CD4-positive, alpha-beta T cell treated with Interleukin-15 for 4 hours (primary cell): Measurements from ENCODE around the gene CATSPERB.
"Not testable (repeated sequence)": the region's sequence is repeated elsewhere in the genome, so short reads cannot be mapped to it uniquely, and the experiment has no call there.

ENCODE experiments used
- DNase-seq: peaks from one replicate; pipeline ENCODE4 v3.0.0-alpha.2; 2020; ENCODE audit warnings: low spot score

CATSPERB gene, protein sequence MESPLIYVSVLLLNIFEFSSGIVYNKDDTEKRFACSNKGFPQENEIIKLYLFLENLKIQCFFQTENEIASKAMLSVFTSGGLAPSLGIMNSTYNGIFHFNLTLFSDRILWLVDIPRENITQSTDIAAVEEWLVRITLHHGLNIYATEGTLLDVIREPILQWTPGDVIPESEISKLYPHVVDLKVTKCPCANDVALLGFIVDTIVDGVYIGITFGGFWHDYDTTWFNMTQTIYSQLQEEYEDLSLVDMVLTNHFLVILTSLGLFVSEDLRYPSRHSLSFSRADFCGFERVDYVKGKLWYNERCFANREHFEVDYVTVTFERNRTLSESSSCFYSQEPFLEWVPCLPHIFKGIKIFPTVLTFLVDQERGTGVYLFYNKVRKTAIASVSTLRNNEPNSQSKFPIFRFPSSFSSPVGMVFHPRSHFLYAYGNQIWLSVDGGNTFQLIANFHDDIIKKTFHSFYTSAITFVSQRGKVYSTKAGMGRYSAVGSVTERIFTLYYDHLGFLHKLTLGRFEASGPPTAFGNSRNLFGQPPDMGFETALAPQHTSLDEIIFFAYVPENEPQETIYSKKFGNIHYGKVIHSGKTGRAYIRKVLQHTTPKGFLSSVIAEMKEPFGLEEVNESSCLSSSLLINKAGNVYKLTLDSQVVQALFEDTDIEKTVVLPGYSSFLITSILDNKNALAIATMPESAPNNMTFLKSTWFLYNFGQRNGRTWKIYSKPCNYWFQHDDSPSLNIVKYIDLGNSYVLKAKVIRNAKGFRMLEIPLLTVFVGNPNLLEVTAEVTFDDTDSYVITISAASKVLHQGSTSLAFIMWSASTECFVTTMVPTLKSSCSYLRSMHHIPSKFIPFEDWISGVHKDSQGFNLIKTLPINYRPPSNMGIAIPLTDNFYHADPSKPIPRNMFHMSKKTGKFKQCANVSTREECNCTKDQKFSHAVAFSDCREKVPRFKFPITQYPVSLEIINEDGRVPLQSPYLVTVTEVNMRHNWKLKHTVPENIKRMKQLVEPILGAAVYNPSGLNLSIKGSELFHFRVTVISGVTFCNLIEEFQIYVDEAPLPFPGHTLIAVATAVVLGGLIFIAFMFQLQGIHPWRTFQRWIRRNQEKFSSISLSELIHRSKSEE

GRCh38 chr14:91731986-91732385, at the start of gene CATSPERB:
Gene CATSPERB (minus strand): TSS chr14:91732086. CDS start chr14:91729479, 2,607 bp downstream.
- no peak for DNase-seq

DNA sequence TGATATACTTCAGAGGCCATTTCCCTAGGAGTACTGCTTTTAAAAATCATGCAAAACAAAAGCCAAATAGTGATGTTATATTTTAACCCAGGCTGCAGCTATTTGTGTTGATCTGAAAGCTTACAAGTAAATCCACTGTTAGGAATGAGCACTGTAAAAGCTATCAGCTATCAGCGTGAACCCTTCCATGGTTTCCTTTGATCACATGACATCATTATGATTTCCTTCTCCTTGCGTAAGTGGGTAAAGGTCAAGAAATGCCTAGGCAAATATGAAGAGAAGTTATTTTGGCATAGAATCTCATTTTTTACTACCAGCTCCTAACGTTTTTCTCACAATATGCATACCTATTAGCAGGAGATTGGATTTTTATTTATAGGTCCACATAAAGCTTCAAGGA, 48.6 kb upstream of the CATSPERB start:
- DNase-seq, result no peak

- no peak for DNase-seq
These were observed 46.3 kb upstream of the CATSPERB start for GRCh38 chr14:91778217-91778616.

DNA sequence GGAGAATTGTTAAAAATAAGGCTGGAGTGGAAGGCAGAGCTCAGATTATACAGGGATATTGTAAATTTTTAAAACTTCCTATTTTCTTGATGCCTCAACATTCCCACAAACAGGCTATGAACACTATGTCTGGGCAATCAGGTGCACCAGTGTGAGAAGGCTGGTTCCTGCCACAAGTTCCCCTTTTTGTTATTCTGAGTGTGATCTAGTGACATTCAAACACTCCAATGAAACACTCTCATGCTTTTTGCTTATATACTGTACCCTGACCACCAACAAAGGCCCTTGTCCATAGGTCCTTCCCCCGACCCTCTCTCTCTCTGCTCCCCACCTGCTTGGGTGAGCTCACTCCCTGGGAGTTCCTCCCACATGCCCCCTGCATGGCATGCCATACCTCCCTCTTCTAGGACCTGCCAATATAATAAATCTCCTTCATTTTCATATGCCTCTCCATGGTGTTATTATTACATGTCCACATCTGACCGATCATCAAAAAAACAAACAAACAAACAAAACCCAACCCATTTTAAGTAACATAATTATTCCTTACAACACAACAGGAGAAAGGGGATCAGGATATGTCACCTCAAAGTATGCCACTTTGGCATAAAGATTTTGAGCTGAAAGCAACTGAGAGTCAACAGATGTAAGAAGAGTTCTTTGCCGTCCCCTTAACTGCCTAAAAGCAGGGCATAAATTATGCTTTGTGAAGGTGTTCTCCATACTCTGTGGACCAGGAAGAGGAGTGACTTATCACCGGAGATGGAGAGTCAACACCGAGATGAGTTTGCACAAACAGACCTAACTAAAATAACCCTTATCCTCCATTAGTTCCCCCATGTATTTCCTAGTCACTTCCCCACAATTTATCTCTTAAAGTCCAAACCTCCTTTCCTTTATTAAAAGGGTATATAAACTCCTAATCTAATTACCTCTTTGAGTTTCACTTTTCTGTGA, 42.5 kb upstream of the CATSPERB start:
- no peak for DNase-seq

DNA sequence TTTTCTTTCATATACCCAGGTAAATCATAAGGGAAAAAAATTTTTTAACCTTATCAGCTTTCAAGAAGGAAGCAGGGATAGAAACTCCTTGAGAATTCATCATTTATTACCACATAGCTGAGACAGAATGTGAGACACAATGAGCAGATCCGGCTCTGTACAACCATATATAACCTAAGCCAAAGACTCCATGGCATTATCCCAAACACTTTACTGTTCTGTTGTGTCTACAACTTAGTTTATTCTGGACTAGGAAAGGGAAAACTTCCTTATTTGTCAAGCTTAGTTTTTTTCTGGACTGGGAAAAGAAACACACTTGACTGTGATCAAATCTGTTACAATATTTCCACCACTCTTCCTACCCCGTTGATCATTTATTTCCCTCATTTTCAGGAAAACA, 38.3 kb upstream of the CATSPERB start:
- no peak for DNase-seq

DNA sequence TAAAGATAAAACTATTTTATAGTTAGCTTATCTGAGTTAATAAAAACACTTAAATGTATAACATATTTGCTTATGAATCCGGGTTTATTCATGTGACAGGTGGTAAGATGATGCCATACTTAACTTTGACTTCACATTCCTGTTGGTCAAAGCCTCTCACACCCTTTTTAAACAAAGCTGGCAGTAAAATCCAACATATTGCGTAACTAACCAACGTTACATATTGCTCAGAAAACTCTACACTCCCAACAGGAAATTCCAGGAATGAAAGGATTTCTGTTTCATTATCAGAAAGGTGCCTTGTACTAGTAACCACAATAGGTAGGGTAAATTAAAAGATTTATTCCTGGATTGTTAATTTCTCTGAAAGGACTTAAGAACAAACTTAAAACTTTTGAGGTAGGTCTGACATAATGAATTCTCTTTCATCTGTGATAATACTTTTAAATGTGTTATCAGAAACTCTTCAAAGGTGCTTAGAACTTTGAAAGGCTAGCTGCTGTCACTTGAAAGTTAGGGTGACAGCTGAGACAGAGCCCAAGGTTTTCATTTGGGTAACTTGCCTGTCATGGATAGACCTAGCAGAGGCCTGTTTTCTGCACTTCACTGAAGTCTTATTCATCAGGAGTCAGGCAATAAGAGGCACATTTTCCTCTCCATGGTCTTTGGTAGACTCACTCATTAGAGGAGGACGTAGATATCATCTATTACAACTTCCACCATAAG, 23.8 kb upstream of the CATSPERB start:
- no peak for DNase-seq

GRCh38 chr14:91754819-91755218, 22.9 kb upstream of the CATSPERB start:
- no peak for DNase-seq

- no peak for DNase-seq
These were observed 22.3 kb upstream of the CATSPERB start for GRCh38 chr14:91754185-91754584.

GRCh38 chr14:91753501-91754128, 21.7 kb upstream of the CATSPERB start:
- no peak for DNase-seq

GRCh38 chr14:91752961-91753360, 21.1 kb upstream of the CATSPERB start:
- DNase-seq, result no peak

GRCh38 chr14:91751719-91752118, 19.8 kb upstream of the CATSPERB start:
- no peak for DNase-seq

DNA sequence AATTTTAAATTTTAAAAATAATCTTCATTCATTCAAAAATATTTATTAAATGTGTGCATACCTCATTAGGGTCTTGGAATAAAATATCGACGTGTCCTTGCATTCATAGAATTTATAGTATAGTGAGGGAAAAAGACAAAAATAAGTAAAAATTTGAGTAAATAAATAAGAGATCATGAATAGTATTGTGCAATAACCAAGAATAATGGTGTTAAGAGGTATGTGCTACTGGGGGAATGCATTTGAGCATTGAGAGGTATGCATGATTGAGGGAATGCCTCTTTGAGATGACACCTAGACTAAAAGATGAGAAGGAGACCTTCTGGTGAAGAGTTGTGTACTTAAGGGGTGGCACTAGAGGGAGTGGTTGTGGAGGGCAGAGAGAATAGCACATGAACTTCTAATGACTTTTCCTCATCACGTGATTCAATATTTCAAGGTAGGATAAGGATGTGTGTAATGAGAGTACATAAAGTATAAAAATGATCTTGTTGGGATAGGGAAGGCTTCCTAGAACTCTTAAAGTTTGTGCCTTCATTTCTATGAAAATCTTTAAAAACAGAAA, 18.8 kb upstream of the CATSPERB start:
- no peak for DNase-seq

DNA sequence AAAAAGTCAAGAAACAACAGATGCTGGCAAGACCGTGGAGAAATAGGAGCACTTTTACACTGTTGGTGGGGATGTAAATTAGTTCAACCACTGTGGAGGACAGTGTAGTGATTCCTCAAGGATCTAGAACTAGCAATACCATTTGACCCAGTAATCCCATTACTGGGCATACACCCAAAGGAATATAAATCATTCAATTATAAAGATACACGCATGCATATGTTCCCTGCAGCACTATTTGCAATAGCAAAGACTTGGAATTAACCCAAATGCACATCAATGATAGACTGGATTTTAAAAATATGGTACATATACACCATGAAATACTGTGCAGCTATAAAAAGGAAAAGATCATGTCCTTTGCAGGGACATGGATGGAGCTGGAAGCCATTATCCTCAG, 18.0 kb upstream of the CATSPERB start:
- no peak for DNase-seq

DNA sequence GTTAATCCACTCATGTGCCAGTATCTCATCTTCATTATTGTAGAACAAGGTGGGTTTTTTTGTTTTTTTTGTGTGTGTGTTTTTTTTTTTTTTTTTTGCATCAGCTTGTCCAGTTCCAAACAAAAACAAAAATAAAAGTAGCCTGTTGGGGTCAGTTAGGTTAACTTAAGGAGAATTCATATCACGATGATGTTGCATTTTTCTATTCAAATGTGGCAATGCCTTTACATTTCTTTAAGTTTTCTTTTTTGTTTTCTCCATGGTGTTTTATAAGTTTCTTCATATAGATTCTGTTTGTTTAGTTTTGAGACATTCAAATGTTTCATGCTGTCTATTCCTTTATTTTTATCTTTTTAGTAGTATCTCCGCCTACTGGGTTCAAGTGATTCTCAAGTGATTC, 16.2 kb upstream of the CATSPERB start:
- DNase-seq, result no peak

- no peak for DNase-seq
These were observed 13.5 kb upstream of the CATSPERB start for GRCh38 chr14:91745344-91745743.

DNA sequence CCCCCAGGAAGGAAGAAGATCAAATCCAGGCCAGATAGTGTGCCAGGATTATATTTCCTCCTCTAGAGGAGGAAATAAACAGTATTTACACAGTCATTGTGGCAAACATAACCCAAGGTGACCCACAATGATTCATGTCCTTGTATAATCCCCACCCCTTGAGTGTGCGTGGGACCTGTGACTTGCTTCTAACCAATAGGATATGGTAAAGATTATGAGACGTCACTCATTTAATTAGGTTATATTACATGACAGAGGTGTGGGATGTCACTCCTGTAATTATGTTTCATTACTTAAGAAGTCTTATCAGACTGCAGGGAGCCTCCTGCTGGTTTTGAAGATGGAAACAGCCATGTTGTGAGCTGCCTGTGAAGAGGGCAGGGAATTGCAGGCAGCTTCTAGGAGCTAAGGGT, 12.2 kb upstream of the CATSPERB start:
- DNase-seq, result no peak

- no peak for DNase-seq
These were observed 11.4 kb upstream of the CATSPERB start for GRCh38 chr14:91743305-91743653.

DNA sequence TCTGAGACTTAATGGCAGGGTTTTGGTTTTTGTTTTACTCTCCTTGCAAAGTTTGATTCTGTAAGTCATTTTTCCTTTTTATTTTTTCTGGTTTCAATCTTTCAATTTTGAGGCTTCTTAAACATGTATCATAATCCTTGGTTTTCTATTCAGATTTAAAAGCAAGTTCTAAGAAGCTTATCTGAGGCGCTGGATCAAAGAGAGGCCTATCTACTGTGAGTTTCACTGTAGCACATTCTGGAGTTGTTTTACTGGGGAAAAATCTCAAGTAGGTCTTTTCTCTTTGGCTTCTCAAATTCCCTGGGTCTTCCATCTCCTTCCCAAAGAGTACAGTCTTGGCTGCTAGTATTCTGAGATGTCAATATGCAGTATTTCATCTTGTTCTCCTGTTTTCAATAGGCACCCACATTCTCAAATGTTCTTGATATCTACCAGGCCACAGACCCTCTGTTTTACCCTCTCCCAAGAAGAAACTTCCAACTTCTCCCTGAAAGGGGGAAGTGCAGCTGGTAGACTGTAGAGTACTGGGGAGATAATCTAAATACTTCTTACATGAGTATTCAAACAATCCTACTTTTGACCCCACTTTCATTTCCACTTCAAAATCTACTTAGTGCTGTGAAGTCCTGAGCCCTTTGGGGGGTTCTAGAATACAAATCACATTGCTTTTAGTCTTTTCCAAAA, 10.9 kb upstream of the CATSPERB start:
- DNase-seq, result no peak

- DNase-seq, result not testable (repeated sequence)
These were observed 8.0 kb upstream of the CATSPERB start for GRCh38 chr14:91739867-91740266.
